ENCODE data around the gene SORCS1.

- TF ChIP-seq CTCF (IDR thresholded peaks at IDR 0.05) (no peak), POLR2A (IDR thresholded peaks at IDR 0.05) (no peak), EP300 (IDR thresholded peaks at IDR 0.05) (no peak)
Measured at GRCh38 chr10:106873770-106874603, 290.5 kb downstream of the SORCS1 start.

Data from tibial nerve (tissue), 4 donors.